ENCODE data around the gene FAM110C. TPM values are rescaled to one million over a fixed set of nuclear protein-coding genes. Genes with fewer than 3 reads are reported as not detected.
A peak's percentile ranks its signal among the peaks of the same experiment; 100 is the strongest.
"Not testable (repeated sequence)": the region's sequence is repeated elsewhere in the genome, so short reads cannot be mapped to it uniquely, and the experiment has no call there.

Gene FAM110C
- total RNA-seq, 1 donor from 2014 or later = 5.3 TPM

GRCh38 chr2:15916-16315 lies 30.4 kb downstream of the FAM110C start:
- intact Hi-C loops (cut with micrococcal nuclease); H3K27me3 Mint-ChIP-seq (ENCODE audit: low read depth); H3K4me3 Mint-ChIP-seq (ENCODE audit: low read depth); DNase-seq (ENCODE audit: low spot score); H3K36me3 Mint-ChIP-seq (ENCODE audit: low read depth); H3K9me3 Mint-ChIP-seq; H3K27ac Mint-ChIP-seq: not testable (repeated sequence)
- peaks cover 15% of the 10 kb centered on the region for H3K4me1 Mint-ChIP-seq (ENCODE audit: low read depth)

- intact Hi-C loops (cut with micrococcal nuclease) = no loop called here
- no peaks in the 10 kb centered on the region for H3K36me3 Mint-ChIP-seq (ENCODE audit: low read depth)
- no peak overlapping the region for H3K27ac Mint-ChIP-seq
- no peak overlapping the region for H3K4me3 Mint-ChIP-seq (ENCODE audit: low read depth)
- H3K4me1 Mint-ChIP-seq (ENCODE audit: low read depth) = peaks cover 15% of the 10 kb centered on the region
- no peaks in the 10 kb centered on the region for H3K9me3 Mint-ChIP-seq
- H3K27me3 Mint-ChIP-seq (ENCODE audit: low read depth) = peaks cover 2% of the 10 kb centered on the region
- peak; percentile 47 for DNase-seq (ENCODE audit: low spot score)
Observed at GRCh38 chr2:11248-11941, 34.9 kb downstream of the FAM110C start.

- intact Hi-C loops (cut with micrococcal nuclease) = no loop called here
- Mint-ChIP-seq H3K27me3 (ENCODE audit: low read depth) (no peaks in the 10 kb centered on the region), H3K9me3 (no peaks in the 10 kb centered on the region), H3K4me1 (ENCODE audit: low read depth) (peaks cover 9% of the 10 kb centered on the region), H3K27ac (no peak overlapping the region), H3K36me3 (ENCODE audit: low read depth) (no peaks in the 10 kb centered on the region), H3K4me3 (ENCODE audit: low read depth) (no peak overlapping the region)
- no peak for DNase-seq (ENCODE audit: low spot score)
Observed at GRCh38 chr2:10222-10875, 36.0 kb downstream of the FAM110C start.

Other genes starting within 250 kb of the FAM110C start
- 34.7 and 37.1 TPM in 2 replicates for gene SH3YL1, start 217.5 kb upstream of the FAM110C start, total RNA-seq
- 168 and 177 TPM in 2 replicates for gene ACP1, start 218.4 kb upstream of the FAM110C start, total RNA-seq
- gene ALKAL2, start 241.6 kb upstream of the FAM110C start, total RNA-seq = 16.3 and 17.6 TPM in 2 replicates

All from activated T-helper 2 cell treated with anti-CD3 and anti-CD28 coated beads, Interferon-gamma antibody, Interleukin-2, Interleukin-4, amounts not matched to agents 10 μg/mL and 5 μg/mL and 100 μg/mL, durations not matched to agents 14 hours and 24 hours and 36 hours (primary cell).